ENCODE measurements around the gene NAGS. TPM values are rescaled to one million over a fixed set of nuclear protein-coding genes. Genes with fewer than 3 reads are reported as not detected.
"Not testable (repeated sequence)": the region's sequence is repeated elsewhere in the genome, so short reads cannot be mapped to it uniquely, and the experiment has no call there.

NAGS gene, protein sequence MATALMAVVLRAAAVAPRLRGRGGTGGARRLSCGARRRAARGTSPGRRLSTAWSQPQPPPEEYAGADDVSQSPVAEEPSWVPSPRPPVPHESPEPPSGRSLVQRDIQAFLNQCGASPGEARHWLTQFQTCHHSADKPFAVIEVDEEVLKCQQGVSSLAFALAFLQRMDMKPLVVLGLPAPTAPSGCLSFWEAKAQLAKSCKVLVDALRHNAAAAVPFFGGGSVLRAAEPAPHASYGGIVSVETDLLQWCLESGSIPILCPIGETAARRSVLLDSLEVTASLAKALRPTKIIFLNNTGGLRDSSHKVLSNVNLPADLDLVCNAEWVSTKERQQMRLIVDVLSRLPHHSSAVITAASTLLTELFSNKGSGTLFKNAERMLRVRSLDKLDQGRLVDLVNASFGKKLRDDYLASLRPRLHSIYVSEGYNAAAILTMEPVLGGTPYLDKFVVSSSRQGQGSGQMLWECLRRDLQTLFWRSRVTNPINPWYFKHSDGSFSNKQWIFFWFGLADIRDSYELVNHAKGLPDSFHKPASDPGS
- 0.41 TPM for total RNA-seq

DNA sequence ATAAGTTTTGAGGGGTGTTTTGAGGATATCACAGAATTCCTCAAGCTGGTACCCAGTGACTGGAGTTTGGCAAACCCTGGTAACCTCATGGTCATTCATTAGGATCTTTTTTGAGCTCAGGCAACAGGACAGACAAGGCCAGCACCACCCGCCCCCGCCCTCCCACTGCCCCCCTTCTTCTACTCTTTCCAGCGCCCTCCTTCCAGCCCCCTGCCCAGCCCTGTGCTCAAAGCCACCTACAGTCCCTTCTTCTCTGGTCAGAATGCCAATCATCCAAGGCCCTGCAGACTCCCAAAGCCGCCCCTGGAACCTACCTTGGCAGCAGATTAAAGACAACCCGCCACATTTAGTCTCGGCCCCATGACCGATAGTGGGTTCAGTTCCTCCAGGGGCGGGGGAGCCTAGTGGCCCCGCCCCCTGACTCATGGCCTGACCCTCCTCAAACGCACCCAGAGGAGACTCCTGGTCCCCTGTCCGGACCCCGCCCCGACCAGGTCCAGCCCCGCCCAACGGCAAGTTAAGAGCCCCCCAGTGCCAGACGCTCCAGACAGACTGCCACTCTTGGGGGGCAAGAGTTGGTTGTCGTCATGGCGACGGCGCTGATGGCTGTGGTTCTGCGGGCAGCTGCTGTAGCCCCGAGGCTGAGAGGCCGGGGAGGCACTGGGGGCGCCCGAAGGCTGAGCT is at the start of gene NAGS:
TSS of gene NAGS (plus strand) at position 546 of the 684 bp plus-strand sequence. CDS start at position 588, 42 bp downstream.
- DNase-seq (ENCODE audit: low spot score in 2 of 2) (no peak), FAIRE-seq (no peak)

DNA sequence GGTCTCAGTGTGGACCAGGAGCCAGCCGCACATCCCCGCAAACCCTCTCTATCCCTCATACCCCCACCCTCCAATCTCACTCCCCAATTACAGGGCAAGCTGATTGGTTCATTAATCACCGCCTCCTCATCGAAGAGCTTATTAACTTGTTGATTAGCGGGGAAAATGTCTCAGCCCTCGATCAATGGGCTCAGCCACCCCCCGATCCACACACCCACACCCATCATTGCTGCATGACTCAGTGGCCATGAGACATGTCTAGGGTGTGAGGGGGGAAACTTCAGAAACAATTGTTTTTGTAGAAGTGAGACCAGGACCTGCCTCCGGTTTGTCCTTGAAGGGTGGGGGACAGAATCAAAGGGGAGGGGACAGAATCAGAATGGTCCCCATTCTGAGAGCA is 48.2 kb upstream of the NAGS start:
- no peak for DNase-seq (ENCODE audit: low spot score in 2 of 2)
- no peak for FAIRE-seq

DNA sequence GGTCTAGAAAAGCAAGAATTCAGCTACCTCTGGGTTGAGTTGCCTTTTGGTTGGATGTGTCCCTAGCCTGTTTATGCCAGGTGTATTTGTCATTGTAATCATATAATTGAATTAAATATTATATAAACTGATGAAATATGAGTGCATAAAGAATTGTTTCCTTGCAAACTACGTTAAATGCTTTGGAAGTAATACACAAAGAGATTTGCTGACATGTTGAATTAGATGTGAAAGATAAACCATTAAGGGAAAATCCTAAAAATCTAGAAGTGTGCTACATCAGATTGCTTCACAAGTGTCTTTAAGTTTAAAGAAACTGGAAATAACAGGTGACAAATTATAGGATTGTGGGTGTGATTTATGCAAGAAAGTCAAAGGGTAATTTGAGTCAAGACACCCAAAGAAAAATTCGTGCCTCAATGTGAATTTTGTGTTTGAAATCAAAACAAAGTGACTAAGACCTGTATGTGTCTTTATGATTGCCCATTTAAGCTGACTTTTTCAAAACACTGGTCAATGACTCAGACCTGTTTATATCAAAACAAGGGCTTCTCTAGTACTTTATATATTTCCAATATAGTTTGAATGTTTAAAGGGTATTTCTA is 45.6 kb upstream of the NAGS start:
- FAIRE-seq (no peak), DNase-seq (ENCODE audit: low spot score in 2 of 2) (no peak)

DNA sequence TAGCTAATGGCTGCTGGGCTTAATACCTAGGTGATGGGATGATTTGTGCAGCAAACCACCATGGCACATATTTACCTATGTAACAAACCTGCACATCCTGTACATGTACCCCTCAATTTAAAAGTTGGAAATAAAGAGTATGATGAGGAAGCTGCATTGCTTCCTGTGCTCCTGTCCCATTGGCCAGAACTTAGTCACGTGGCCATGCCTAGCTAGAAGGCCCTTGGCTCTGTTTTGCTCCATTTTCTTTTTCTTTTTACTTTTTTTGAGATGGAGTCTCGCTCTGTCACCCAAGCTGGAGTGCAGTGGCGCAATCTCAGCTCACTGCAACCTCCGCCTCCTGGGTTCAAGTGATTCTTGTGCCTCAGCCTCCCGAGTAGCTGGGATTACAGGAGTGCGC is 43.1 kb upstream of the NAGS start:
- not testable (repeated sequence) for FAIRE-seq; DNase-seq (ENCODE audit: low spot score in 2 of 2)

DNA sequence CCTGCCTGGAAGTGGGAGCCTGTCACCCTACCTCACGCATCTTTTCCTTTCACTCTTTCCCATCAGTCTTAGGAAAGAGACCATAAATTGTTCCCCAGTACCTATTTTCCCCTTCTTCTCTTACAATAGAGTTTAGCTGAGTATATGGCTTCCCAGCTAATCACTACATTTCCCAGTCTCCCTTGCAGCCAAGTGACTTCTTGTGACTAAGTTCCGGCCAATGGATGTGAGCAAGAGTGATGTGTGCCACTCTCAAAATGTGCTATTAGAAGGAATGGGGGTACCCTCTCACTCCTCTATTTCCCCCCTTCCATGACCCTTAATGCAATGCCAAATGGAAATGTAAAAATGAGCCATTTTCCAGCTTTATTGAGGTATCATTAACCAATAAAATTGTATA is 42.5 kb upstream of the NAGS start:
- FAIRE-seq (no peak), DNase-seq (ENCODE audit: low spot score in 2 of 2) (no peak)

DNA sequence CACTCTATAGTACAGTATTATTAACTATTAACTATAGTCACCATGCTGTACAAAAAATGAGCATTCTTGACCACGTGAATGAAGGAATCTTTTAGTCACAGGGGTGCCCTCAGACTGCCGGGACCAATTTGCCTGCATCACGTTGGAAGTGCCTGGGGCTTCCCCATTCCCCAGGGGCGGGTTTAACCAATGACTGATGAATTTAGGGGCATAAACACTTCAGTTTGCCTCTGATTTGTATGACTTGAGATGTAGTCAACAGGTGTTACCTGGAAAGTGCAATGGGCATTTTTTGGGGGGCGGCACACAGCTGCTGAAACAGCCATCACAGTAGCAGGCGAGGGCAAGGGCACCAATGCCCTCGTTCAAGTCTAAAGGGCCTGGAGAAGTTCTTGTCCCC is 41.9 kb upstream of the NAGS start:
- DNase-seq (ENCODE audit: low spot score in 2 of 2) (no peak), FAIRE-seq (no peak)

DNA sequence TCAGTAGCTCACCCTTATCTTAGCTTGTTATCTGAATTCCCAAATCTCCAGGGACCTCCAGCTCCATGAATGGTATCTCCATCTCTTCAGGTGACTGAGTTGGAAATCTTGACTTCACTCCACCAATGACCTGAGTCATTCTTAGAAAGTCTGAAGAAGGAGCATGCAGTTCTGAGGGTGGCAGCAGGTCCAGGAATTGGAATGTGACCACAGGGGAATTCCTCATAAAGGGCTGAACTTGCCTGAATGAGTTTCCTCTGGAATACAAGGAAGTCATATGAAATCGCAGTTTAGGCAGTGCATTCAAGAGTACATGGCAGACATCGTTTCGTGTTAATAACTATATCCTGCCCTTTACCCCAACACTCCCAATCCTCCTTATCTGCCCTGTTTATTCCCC is 38.1 kb upstream of the NAGS start:
- DNase-seq (ENCODE audit: low spot score in 2 of 2) (no peak), FAIRE-seq (no peak)

DNA sequence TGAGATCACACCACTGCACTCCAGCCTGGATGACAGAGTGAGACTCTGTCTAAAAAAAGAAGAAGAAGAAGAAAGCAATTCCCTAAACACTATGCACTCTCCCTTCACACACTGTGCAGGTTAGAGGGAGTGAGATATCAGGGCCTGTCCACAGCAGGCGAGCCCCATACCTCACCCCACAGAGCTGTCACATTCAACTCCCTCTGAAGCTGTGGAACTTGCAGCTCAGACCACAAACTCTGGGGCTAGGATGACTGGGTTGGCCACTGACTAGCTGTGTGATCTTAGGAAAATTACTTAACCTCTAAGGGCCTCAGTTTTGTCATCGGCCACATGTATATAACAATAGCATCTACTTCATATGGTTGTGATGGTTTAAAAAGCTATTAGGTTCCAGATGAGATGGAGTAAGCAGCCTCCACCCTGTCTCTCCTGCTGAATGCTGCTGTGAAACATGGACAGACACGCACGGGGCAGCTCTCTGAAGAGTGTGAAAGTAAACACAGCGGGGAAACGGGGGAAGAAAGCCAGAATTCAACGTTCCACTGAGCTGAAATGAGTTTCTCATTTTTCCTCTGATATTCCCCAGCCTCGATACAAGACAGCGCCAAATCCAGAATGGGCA is 37.1 kb upstream of the NAGS start:
- DNase-seq (ENCODE audit: low spot score in 2 of 2) (no peak), FAIRE-seq (no peak)

DNA sequence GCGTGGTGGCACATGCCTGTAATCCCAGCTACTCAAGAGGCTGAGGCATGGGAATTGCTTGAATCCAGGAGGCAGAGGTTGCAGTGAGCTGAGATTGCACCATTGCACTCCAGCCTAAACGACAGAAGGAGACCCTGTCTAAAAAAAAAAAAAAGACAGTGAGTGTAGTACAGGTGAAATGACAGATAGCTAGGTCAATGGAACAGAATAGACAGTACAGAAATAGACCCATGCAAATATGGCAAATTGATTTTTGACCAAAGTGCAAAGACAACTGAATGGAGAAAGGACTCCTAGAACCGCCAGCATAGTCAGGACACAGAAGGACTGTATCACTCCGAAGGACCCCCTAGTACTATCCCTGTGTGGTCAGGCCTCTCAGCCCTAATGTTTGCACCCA is 34.1 kb upstream of the NAGS start:
- DNase-seq (ENCODE audit: low spot score in 2 of 2) = no peak
- FAIRE-seq = no peak

DNA sequence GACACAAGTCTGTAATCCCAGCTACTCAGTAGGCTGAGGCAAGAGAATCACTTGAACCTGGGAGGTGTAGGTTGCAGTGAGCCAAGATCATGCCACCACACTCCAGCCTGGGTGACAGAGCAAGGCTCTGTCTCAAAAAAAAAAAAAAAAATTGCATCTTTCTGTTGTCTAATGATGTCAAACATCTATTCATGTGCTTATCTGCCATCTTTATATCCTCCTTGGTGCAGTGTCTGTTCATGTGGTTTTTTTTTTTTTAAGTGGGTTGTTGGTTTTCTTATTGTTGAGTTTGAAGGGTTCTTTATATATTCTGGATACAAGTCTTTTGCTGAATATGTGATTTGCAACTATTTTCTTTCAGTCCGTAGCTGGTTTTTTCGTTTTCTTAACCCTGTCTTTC is 33.0 kb upstream of the NAGS start:
- FAIRE-seq; DNase-seq (ENCODE audit: low spot score in 2 of 2): not testable (repeated sequence)

DNA sequence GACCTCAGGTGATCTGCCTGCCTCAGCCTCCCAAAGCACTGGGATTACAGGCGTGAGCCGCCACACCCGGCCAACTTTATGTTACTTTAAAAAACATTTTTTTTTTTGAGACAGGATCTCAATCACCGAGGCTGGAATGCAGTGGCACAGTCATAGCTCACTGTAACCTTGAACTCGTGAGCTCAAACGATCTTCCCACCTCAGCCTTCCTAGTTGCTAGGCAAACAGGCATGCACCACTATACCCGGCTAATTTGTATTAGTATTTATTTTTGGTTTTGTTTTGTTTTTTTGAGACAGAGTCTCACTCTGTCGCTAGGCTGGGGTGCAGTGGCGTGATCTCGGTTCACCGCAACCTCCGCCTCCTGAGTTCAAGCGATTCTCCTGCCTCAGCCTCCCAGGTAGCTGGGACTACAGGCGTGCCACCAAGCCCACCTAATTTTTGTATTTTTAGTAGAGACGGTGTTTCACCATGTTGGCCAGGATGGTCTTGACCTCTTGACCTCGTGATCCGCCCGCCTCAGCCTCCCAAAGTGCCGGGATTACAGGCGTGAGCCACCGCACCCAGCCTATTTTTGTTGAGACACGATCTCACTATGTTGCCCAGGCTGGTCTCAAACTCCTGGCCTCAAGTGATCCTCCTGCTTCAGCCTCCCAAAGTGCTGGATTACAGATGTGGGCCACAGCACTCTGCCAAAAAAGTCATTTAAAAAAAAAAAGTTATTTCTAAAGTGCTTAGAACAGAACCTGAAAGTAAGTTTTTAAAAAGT is 31.8 kb upstream of the NAGS start:
- not testable (repeated sequence) for DNase-seq (ENCODE audit: low spot score in 2 of 2); FAIRE-seq

DNA sequence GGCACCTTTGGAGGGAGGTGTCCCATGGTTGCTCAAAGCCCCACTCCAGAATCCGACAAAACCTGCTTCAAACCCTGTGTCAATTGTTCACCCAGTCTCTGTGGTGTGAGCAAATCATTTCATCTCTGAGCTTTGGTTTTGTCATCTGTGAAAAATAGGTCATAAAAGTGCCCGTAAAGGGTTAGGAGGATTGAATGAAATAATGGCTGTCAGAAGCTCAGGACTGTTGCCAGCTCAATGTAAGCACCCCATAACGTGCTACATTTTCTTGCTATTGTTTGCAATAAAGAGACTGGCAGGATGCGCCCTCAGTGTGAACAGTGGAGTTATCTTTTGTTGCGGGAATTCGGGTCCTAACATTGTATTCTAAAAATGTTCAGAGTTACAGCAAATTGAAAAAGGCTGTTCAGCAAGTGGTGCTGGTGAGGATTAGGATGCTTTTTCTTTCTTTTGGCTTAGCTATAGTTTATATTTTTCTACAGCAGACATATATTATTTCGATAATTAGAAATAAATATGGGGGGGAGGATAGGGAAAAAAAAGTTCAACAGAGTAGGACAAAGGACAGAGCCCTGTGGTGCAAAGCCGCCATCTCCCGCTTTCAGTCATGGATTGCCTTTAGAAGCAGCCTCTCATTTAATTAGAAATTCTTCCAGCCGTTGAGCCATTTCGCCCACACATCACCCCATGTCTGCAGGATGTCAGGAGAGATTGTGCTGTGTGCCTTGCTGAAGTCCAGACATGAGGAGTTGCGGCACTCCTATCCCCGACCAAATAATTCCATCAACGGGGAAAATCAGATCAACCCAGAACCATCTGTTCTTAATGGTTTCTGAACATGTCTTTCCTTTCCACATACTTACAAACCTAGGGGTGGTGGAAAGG is 29.8 kb upstream of the NAGS start:
- FAIRE-seq (no peak), DNase-seq (ENCODE audit: low spot score in 2 of 2) (no peak)

DNA sequence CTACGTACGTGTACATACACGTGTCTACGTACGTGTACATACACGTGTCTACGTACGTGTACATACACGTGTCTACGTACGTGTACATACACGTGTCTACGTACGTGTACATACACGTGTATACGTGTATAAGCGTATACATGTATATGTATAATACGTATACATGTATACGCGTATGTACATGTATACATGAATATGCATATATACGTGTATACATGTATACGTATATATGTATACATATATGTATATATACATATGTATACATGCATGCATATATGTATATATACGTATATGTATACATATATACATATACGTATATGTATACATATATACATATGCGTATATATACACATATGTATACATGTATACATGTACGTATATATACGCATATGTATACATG is 28.5 kb upstream of the NAGS start:
- DNase-seq (ENCODE audit: low spot score in 2 of 2) = no peak
- no peak for FAIRE-seq

DNA sequence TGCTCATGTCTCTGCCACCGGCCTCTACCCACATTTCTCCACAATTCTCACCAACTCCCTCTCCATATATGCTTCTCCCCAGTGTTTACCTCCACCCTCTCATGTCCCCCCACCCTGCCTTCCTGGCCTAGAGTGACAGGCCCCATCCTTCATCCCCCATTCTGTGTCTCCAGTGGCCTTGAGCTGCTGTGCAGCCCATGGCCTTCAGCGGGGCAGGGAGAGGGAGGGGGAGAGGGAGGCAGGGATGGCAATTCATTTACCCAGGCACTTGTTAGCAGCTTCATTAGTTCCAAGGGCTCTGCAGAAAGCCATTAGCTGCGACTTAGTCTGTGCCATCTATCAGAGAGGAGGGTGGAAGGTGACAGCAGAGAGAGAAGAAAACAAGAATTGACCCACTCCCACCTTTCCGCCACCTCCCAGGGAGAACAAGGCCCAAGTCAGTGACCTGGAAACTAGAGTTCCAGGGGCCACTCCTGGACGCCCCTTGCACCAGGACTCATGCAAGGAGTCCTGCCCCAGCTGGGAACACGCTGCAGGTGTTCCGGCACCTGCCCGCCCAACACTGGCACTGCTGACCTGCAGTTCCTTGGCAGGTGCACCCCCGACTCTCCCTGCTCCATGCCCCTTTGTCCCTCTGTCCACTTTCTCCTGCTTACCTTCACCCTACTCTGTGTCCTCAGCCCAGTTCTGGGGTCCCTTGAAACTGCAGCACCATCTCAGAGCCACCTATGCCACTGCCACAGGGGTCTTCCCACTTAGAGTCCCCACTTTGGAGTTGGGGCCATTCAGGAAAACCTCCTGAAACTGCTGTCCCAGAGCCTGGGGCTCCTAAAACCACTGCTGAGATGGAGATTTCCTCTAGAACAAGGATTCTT is 27.2 kb upstream of the NAGS start:
- DNase-seq (ENCODE audit: low spot score in 2 of 2) (no peak), FAIRE-seq (no peak)

DNA sequence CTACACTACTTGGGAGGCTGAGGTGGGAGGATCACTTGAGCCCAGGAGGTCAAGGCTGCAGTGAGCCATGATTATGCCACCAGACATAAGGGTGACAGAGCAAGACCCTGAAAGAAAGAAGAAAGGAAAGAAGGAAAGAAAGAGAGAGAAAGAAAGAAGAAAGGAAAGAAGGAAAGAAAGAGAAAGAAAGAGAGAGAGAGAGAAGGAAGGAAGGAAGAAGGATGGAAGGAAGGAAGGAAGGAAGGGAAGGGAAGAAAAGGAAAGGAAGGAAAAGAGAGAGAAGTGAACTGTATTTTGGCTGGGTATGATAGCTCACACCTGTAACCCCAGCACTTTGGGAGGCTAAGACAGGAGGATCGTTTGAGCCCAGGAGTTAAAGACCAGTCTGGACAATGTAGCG is 26.3 kb upstream of the NAGS start:
- FAIRE-seq (no peak), DNase-seq (ENCODE audit: low spot score in 2 of 2) (no peak)

DNA sequence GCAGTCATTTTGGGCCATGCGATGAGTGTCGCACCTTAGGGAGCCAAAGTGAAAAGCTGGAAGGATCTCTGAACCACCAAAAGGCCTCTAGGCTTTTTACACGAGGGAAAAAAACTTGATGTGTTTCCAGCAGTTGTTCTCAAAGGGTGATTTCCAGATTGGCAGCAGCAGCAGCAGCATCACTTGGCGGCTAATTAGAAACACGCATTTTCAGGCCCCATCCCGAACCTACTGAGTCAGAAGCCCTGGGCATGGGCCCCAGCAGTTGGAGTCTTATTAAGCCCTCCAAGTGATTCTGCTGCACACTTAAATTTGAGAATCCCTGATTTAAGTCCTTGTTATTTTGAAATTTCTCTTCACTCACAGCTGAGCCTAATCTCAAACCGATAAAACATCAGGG is 25.4 kb upstream of the NAGS start:
- no peak for FAIRE-seq

DNA sequence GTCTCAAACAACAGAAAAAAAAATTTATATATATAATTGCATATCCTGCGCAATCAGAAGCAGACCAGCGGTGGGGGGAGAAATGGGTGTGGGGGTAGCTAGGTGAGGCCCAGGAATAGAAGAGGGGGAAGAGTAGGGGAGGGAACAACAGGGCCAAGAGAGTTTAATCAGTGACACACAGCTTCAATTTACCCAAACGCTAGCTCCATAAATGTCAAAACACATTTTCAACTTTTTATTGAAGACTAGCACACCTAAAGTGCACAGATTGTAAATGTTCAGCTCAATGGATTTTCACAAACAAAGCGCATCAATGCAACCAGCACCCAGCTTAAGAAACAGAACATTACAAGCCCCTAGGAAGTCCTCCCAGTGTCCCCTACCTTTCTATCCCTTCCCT is 24.8 kb upstream of the NAGS start:
- no peak for FAIRE-seq
- no peak for DNase-seq (ENCODE audit: low spot score in 2 of 2)

More for the DNA sequence above, 25.4 kb upstream of the NAGS start:
- no peak for DNase-seq (ENCODE audit: low spot score in 2 of 2)

DNA sequence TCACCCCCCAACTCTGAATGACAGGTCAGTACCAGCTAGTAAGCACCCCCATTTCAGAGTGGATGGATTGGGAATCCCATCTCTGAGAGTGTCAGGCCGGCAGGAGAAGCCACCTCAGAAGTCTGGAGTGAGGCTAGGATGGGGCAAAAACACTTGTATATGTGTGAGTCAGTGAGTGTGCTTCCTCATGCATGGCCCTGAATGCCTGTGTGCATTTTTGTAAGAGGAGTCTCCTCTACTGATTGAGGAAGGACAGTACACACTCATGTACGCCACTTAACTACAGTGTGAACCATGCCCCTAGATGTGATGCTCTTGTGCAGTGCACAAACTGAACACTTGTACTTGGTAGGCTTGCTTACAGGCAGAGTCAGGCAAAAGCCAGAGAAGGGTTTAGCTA is 22.3 kb upstream of the NAGS start:
- FAIRE-seq (no peak), DNase-seq (ENCODE audit: low spot score in 2 of 2) (no peak)

Measured in frontal cortex (tissue), 4 donors.